ENCODE data around the gene KLHL14.
A peak's percentile ranks its signal among the peaks of the same experiment; 100 is the strongest.

Gene KLHL14

DNA sequence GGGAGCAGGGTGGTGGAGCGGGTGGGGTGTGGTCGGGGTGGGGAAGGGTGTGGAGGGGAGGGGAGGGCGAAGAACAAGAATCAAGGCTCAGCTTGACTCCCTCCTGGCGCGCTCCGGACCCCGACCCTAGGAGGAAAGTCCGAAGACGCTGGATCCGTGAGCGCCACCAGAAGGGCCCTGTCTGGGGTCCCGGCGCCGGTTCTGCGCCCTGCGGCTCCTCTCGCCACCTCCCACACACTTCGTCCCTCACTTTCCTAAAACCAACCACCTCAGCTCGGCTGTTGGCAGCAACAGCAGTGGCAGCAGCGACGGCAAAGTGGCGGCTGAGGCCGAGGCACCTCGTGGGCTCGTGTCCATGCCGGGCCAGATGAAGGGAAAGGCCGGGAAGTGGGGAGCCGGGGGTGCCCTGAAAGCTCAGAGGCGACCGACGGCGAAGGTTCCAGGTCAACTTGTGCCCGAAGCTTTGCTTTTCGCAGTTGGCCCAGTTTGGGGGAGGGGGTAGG lies 2.1 kb downstream of the KLHL14 start:
- DNase-seq (ENCODE audit: low spot score): peak; percentile 64

GRCh38 chr18:32770054-32770665 lies 2.7 kb downstream of the KLHL14 start:
- peak; percentile 70 for DNase-seq (ENCODE audit: low spot score)

- no peak for DNase-seq (ENCODE audit: low spot score)
Measured at GRCh38 chr18:32769586-32770053, 3.2 kb downstream of the KLHL14 start.

DNA sequence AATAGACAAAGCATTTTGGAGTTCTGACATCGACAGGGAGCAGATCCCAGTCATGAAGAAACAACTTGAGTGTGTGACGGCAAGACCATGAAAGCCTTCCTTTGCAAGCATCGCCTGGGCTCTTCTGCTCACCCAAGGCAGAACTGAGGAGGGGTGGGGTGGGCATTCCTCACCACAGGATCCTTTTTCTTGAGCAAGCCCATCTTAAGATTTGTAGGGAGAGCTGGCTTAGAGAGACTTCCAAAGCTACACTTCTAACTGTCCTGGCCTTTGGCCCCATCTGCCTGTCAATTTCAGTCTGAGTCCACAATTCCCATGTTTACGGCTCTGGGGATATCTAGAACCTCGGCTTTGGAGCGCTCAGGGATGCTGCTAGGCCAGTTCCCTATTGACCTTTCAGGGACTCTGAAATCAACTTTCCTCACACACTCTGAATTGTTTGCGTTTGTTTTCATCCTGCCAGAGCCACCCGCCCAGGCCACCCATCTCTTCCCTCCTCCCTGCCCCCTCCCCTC lies 3.7 kb downstream of the KLHL14 start:
- no peak for DNase-seq (ENCODE audit: low spot score)

DNA sequence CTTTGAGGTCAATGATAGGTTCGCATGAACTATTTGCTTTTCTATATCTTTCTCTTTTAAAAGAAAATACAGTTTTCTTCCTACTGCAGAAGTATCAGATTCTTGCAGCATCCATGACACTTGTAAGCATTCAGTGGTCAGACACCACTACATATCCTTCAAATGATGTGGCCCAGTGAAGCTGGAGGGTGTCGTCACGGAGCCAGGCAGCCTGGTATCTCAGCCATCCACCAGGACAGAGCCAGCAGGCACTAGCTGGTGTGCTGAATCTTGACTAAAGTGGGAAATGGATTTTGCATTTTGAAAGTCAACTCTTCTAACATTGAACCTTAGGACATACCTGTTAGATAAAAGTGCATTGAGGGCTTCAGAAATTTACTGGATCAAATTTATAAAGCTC lies 5.4 kb downstream of the KLHL14 start:
- DNase-seq (ENCODE audit: low spot score): no peak

GRCh38 chr18:32764611-32765244 lies 8.1 kb downstream of the KLHL14 start:
- no peak for DNase-seq (ENCODE audit: low spot score)

DNA sequence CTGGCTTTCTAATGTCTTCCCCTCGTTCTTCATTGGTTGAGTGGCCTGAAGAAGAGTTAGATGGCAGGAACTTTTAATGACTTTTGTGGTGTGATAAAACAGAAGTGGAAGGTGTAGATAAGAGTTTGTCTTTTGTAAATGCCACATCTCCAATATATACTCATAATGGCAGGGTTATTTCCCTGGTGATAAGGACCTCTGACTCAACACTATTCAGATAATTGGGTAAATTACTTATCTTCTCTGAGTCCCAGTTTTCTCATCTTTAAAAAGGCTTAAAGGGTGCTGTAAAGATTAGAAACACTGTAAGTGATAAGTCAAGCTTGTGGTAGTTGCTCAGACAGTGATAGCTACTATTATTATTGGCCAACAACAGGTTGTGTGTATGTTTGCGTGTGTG lies 9.5 kb downstream of the KLHL14 start:
- no peak for DNase-seq (ENCODE audit: low spot score)

GRCh38 chr18:32761231-32761630 lies 11.6 kb downstream of the KLHL14 start:
- DNase-seq (ENCODE audit: low spot score): no peak

DNA sequence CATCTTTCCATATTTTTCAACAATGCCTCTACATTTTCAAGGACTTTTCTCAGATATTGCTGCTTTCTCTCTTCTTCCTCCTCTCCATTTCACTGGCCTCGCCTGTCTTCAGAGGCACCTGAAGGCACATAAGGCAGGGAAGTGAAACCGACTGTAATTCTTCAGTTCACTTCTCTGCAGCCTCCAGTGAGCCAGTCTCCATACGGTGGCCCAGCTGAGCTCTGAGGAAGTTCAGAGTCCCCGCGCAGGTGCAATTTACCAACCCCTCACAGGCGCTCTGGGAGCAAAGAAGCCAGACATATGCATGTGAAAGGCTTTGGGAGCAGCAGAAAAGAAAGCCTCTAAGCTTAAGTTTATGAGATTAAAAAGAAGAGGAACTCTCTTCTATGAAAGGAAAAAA lies 12.4 kb downstream of the KLHL14 start:
- DNase-seq (ENCODE audit: low spot score): no peak

DNA sequence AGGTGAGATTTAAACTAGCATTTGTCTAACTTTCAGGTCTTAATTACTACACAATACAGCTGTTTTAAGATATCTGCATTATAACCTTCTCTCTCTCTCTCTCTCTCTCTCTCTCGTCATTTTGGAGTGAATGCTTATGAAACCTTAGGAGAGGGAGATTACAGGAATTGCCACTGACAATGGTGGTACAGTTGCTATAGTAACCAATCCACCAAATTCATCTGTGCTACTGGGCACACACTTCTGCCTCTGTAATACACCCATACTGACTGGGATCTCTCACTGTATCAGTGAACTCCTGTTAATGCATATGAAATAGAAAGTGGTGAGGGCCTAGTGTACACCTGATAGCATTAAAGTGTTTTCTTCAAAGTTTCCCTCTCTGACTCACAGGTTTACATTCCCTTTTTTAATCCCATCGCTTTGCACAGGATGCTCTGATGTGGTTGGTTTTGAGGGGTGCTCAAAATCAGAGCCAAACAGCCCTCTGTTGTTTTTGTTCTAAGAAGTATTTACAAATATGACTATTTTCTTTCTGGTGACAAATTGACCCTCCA lies 13.1 kb downstream of the KLHL14 start:
- no peak for DNase-seq (ENCODE audit: low spot score)

DNA sequence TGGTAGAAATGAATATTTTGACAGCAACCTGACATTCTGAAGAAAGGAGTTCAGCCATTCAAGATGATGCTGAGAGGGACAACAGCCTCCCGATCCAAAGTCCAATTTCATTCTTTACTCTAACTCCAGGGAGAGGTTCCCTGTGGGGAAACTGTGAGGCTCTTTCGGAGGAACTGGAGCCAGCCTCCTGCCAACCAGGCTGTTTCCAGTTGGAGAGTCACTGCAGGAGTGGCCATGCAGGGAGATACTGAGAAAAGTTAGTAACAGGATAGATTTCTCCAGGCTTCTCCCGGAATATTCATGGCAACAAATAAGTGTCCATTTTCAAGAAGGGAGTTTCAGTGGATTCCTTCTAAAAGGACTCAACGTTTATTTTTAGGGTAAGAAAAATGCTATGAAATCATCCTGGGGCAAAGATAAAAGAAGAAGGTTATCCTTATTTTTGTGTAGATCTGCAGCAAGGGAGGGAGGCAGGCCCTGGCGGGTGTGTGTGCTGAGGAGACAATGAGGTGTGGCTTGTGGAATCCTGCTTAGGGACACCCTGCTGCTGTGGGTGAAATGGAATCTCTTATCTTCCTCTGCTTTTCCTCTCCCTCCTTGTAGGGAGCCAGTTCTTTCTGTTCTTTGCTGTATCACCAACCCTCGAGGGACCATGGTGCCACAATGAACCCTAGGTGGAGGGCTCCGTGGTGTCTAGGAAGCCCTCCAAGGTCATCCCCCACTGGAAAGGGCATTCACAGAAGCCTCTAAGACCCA lies 18.1 kb downstream of the KLHL14 start:
- DNase-seq (ENCODE audit: low spot score): no peak

GRCh38 chr18:32753656-32754260 lies 19.1 kb downstream of the KLHL14 start:
- DNase-seq (ENCODE audit: low spot score): no peak

DNA sequence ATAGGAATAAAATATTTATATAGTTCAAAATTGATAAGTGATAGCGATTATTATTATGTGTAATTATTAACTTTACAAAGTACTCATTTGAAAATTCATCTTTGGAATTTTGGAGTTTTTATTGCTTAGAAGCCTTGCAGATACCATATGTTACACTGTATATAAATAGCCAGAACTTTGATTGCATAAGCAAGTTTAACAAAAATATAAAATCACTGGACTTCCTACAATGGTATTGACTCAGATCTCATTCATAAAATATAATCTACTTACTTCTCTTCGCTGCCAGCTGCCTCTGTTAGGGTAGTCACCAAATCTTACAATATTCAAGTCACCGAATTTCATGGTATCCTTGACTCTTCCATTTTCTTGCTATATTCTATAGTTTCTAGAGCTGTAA lies 22.5 kb downstream of the KLHL14 start:
- DNase-seq (ENCODE audit: low spot score): no peak

- DNase-seq (ENCODE audit: low spot score): no peak
Measured at GRCh38 chr18:32749809-32750208, 23.0 kb downstream of the KLHL14 start.

DNA sequence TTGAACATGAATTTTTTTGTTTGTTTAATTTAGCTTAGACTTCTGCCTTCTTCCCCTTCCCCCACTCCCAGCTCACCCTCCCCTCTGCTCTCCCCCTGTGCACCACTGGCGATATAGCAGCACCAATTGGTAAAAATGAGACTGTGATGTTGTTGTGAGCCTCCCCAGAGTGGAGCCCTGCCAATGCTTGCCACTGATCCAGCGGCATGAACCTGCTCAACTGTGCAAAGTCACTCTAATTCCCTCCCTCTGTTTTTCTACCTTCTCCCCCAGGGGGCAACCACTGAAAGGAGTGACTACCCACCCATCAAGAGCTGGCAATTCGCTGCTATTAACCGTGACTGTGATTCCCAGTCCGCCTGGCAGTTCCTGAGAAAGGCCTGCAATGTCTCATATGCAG lies 30.2 kb downstream of the KLHL14 start:
- DNase-seq (ENCODE audit: low spot score): no peak

GRCh38 chr18:32735781-32736180 lies 37.0 kb downstream of the KLHL14 start:
- DNase-seq (ENCODE audit: low spot score): no peak

- DNase-seq (ENCODE audit: low spot score): no peak
Measured at GRCh38 chr18:32734442-32734841, 38.4 kb downstream of the KLHL14 start.

DNA sequence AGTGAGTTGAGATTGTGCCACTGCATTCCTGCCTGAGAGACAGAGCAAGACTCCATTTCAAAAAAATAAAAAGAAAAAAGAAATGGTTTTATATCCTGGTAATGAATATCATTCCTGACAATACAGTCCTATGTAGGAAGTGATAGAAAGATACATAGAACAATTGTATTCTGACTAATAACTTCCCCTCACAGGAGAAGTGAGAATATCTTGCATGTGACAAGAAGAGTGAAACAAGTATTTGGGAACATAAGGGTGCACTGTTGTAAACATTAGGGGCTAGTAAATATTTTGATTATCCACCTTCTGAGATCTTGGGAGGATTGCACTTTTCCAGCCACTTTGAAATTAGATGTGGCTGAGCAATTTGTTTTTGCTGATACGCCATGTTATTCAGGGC lies 40.7 kb downstream of the KLHL14 start:
- no peak for DNase-seq (ENCODE audit: low spot score)

DNA sequence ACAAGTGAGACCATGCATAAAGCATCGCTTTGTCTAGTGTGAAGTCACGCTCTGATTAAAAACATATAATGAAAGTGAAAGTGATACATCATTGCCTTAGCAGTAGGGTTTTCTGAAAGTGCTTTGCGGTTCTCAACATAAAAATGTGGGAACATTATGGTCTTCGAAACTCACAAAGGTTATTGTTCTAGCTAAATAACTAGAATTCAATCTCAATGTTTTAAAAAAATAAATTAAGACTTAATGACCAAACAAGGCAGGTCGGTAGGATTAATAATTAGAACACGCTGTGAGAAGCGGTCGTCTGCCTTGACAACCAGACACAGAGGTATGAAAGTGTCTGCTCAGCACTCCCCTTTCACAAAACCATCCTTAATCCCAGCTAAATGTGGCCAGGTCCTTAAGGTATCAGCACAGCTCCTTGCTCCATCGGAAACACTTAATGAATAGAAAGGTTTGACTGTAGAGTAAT lies 42.2 kb downstream of the KLHL14 start:
- no peak for DNase-seq (ENCODE audit: low spot score)

DNA sequence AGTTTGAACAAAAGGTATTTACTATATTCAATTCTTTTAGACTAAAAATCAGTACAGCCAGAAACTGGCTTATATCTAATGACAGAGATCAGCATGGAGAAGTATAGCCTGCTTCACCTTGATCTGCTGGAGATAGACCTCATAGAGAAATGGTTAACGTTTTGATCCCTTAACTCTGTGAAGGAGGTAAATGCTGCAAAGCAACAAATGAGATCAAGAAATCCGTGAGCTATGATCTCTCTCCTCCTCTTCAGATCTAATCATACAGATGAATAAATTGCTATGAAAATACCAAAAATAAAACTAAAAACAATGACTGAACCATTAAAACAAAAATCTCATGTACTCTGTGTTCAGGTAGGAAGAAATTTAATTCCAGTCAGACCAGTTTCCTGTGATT lies 42.8 kb downstream of the KLHL14 start:
- DNase-seq (ENCODE audit: low spot score): no peak

DNA sequence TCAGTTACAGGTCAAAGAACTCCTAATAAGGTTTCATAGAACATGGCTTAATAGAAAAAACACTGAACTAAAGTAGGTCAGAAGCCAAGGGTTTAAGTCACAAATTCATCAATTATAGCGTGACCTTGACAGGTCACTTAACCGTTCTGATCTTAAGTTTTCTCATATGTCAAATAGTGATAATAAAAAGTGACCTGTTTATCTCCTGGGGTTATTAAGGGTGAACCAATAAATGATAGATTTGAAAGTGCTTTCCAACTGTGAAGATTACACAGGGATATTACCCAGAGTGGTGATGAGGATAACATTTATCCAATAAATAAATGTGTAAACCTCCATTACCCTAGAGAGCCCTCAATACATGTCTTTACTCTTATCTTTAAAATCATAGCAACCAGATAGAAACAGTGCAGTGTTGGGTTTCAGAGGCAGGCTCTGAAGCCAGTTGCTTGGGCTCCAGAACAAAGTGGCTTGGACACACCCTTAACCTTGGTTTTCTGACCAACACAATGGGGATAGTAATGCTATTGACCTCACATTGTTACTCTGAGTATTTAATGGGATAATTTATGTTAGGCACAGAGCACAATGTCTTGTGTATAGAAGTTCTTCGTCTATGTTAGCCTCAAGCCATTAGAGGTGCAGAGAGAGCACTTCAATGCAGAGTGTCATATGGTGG lies 48.6 kb downstream of the KLHL14 start:
- no peak for DNase-seq (ENCODE audit: low spot score)

Measured in left forelimb (tissue), 1 donor.